Sciatic nerve (tissue), 2 donors: ENCODE measurements around the gene SLF2. TPM values are rescaled to one million over a fixed set of nuclear protein-coding genes. Genes with fewer than 3 reads are reported as not detected.

ENCODE experiments used
- ATAC-seq: fragments of 200-7000 bp; cut with Tn5 transposase; one replicate; pipeline ENCODE4 v1.9.1; 2020; ENCODE audit warnings: mild to moderate bottlenecking, moderate library complexity
- DNase-seq: peaks from one replicate; pipeline ENCODE4 v3.0.0-alpha.2; 2020; ENCODE audit warnings: low spot score
- intact Hi-C: fragments of 100-400 bp; cut with DNase I; formaldehyde crosslinking; loops from one replicate; pipeline ENCODE4 v1.14.2; 2022
- total RNA-seq: library from RNA; stranded (reverse); fragmentation: NEBNext Ultra II Directional; extraction: Animal tissue kit (Norgen Biotek cat#: 25700); gene quantifications from one replicate; pipeline ENCODE4 v1.2.1, GENCODE V29; 2021
- donor health status: DM: no; HTN: no; CAD: no.
- donor health status: DM: no; HTN: no; CAD: no.

SLF2 gene
- total RNA-seq, 1 donor from 2014 or later = 38.6 TPM

DNA sequence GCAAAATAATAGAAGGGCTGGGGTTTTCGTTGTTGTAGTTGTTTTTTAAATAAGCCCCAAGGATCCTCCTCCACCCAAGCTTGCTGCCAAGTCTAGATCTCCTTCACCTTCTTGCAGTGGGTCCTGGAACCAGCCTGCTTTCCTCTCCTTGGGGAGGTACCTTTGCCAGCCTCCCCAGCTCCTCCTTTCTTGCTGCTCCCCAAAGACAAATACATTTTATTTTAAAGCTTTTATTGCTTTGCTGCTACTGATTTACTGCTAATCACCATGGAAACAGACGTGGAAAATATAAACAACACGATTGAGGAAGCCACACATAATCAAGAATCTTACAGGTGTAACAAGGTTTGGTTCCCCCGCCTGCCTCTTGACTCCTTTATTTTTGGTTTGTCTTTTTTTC, 17.4 kb upstream of the SLF2 start:
- DNase-seq (no peak), ATAC-seq (no peak)
- intact Hi-C loops = no loop called here

DNA sequence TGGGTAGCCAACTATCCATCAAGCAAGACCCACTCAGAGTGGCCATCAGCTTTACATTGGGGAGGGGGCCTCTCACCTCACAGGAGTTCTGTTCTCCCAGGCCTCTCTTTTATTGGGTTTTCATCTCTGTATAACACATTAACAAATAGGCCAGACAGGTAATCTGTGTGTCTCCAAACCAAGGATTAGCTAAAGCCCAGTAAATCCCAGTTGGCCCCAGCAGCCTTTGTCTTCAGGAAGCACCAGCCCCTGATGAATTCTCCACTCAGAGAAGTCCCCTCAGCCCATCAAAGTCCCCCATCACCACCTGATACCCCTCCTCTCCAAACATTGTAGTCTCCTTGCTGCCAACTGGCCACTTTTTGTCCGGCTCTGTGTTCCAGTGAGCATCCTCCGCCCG, 16.9 kb upstream of the SLF2 start:
- ATAC-seq = no peak
- DNase-seq = no peak

DNA sequence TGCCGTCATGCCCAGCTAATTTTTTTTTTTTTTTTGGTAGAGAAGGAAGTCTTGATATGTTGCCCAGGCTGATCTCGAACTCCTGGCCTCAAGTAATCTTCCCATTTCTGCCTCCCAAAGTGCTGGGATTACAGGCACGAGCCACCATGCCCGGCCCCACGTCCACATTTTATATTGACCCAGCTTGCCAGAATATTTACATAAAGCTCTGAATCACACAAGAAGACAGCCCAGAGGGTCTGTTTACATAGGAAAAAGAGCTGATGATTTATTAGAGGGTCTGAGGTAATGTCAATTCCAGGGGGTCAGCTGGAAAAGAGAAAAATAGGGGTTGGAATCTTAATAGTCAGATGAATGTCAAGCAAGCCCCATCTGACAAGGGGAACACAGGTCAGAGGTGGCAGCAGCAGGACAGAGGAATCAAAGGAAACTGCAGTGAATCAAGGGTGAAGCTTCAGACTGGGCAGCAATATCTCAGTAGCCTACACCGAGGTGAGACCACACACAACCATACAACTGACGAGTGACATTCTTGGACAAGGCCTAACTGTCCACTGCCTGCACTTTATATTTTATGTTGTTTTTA, 15.8 kb upstream of the SLF2 start:
- intact Hi-C loops = no loop called here
- no peak for ATAC-seq
- DNase-seq = no peak

More for the DNA sequence above, 16.9 kb upstream of the SLF2 start:
- intact Hi-C loops = no loop called here

GRCh38 chr10:100897976-100898375, 14.8 kb upstream of the SLF2 start:
- intact Hi-C loops = no loop called here
- no peak for ATAC-seq
- DNase-seq = no peak

DNA sequence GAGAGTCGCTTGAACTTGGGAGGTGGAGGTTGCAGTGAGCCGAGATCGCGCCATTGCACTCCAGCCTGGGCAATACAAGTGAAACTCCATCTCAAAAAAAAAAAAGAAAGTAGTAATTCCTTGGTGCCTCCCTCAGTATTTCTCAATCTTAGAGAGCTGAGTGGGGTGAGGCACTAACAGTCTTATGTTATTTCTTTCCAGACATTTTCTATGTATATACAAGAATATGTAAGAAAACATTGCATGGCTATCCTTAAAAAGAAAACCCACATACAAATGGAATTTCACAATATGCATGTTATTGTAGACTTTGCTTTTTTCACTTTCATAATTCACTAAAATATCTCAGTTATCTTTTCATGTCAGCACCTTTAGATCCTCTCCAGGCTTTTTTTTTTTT, 13.6 kb upstream of the SLF2 start:
- DNase-seq = no peak
- no peak for ATAC-seq
- intact Hi-C loops = no loop called here

GRCh38 chr10:100901051-100901450, 11.7 kb upstream of the SLF2 start:
- ATAC-seq (no peak), DNase-seq (no peak)
- intact Hi-C loops = no loop called here

- intact Hi-C loops = no loop called here
- no peak for DNase-seq
- no peak for ATAC-seq
These were observed 10.1 kb upstream of the SLF2 start for GRCh38 chr10:100902622-100903021.

GRCh38 chr10:100904917-100905316, 7.8 kb upstream of the SLF2 start:
- ATAC-seq = no peak
- intact Hi-C loops = no loop called here

DNA sequence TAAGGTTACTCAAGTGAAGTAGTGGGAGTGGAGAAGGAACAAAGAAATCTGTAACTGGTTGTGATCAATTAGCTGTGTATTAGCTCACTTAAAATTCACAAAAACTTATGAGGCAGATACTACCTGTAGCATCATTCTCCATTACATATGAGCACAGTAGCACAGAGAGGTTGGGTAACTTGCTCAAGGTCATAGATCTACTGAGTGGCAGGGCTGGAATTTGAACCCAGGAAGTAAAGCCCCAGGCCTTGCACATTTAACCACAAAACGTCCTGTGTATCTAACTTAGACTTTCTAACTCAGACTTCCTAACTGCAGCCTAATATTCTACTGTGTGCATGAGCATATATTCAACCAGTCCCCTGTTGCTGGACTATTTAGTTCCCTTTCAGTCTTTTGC, 5.6 kb upstream of the SLF2 start:
- ATAC-seq (no peak), DNase-seq (no peak)
- intact Hi-C loops = no loop called here

More at GRCh38 chr10:100904917-100905316, 7.8 kb upstream of the SLF2 start:
- DNase-seq = no peak

GRCh38 chr10:100907773-100908363, 4.9 kb upstream of the SLF2 start:
- intact Hi-C loops = no loop called here
- no peak for ATAC-seq

DNA sequence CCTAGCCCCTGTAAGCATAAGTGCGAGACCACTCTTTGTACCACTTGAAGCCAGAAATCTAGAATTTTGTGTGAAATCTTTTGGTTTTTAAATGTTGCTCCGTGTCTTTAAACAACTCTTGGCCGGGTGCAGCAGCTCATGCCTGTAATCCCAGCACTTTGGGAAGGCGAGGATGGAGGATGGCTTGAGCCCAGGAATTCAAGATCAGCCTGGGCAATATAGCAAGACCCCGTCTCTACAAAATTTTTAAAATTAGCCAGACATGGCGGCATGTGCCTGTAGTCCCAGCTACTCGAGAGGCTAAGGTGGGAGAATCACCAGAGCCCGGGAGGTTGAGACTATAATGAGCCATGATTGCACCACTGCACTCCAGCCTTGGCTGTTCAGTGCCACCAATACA, 4.4 kb upstream of the SLF2 start:
- intact Hi-C loops = no loop called here
- ATAC-seq = no peak
- DNase-seq = no peak

More at GRCh38 chr10:100907773-100908363, 4.9 kb upstream of the SLF2 start:
- no peak for DNase-seq

DNA sequence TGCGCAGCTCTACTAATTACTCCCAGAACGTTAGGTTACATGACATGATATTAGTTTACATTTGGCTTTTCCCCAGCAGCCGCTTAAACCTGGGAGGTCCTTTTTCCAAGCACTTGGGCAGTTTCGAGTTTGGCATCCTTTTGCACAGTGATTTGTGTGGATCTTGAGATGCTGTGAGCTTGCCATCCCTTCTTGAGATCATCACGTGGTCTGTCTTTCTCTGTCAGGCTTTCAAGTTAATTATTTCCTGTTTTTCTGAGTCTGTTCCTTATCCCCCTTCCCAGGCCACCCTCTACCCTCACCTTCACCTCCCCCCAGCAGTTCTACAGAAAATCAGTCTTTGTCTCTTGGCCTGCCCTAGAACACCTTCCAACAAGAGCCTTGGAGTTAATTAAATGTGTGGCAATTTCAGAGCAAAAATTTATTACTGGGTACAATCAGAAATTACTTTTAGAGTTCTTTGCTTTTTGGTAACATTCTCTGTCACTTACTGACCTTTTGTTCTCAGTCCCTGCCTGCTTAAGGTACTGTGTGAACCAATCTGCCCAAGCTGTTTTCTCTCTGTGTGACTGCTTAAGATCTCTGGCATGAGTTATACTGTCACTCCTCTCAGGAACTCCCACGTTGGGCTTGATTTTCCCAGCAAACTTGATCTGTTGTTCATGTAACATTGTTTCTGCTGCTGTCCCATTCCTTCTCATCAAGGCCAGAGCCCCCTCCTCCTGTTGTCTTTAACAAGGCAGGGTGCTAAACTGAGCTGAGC, 3.1 kb upstream of the SLF2 start:
- DNase-seq (no peak), ATAC-seq (no peak)
- intact Hi-C loops = no loop called here

- DNase-seq = no peak
- intact Hi-C loops = no loop called here
- no peak for ATAC-seq
These were observed 1.3 kb upstream of the SLF2 start for GRCh38 chr10:100911472-100911871.

DNA sequence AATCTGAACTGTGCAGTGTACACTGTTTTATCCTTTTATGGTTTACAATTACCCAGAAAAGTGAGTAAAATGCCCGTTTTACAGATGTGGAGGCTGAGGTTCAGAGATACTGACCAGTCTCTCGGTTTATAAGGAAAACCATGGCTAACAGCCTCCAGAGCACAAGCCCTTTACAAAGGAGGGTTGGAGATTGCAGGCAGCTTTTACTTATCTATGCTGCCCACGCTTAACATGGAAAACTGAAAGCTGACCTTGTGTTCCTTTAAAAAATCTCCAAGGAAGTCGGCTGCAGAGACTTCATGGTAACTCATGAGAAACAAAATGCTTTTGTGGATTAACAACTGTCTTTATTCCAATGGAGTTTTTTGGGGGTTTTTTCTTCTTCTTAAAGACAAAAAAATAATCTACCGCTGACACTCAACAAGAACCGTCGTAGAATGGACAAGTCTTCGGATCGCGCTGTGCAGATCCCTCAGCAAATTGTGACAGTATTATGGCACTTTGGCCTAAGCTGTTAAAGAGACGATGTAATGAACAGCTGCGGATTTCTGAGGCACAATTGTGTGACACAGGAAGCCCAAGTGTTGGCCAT, 654 bp upstream of the SLF2 start:
- intact Hi-C loops = no loop called here
- ATAC-seq (no peak), DNase-seq (no peak)

DNA sequence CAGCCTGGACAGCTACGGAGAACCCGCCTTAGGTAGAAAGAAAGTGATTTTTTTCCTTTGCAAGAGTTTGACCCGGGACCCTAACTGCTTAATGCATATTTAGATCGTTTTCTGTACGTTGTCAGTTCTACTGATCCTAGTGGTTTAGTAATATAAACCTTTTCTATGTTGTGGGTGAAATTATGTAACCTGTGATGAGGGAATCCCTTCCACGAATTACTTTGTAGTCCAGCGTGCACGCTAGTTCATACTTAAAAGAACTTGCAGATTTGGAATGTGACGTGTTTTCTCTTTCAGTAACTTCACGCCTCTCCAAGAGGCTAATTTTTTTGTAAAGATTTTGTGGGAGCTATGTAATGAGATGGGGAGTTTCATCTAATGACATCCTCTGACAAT, 705 bp downstream of the SLF2 start:
- intact Hi-C loops = no loop called here
- no peak for DNase-seq
- ATAC-seq = no peak

- DNase-seq (no peak), ATAC-seq (no peak)
- intact Hi-C loops = no loop called here
These were observed 4.3 kb downstream of the SLF2 start for GRCh38 chr10:100917071-100917470.

DNA sequence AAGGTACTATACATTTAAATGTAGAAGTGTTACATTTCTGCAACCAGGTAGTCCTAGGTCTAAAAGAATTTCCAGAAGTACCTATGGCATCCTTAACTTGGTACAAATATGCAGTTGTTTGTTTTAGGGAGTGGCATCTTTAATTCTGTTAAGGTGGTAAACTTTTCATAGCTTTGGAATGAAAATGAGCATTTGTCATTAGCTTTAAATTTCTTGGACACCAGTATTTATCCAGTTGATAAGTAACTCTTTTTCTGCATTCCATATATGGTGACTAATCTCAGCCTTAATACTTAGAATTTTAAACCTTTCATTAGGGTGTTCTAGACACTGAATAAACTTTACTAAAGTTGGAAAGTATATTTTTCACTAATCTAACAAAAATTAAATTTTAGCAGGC, 10.8 kb downstream of the SLF2 start:
- intact Hi-C loops = no loop called here
- ATAC-seq = no peak

DNA sequence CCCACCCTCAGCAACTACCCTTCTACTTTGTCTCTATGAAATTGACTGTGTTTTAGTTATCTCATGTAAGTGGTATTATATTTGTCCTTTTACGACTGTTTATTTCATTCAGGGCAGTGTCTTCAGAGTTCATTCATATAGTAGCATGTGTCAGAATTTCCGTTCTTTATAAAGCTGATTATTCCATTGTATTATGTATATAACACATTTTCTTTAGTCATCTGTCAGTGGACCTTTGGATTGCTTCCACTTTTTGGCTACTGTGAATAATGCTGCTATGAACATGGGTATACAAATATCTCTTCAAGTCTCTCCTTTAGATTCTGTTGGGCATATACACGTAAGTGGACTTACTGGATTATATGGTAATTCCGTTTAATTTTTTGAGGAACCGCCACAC, 14.5 kb downstream of the SLF2 start:
- DNase-seq (no peak), ATAC-seq (no peak)
- intact Hi-C loops = no loop called here

More for the DNA sequence above, 10.8 kb downstream of the SLF2 start:
- DNase-seq = no peak

DNA sequence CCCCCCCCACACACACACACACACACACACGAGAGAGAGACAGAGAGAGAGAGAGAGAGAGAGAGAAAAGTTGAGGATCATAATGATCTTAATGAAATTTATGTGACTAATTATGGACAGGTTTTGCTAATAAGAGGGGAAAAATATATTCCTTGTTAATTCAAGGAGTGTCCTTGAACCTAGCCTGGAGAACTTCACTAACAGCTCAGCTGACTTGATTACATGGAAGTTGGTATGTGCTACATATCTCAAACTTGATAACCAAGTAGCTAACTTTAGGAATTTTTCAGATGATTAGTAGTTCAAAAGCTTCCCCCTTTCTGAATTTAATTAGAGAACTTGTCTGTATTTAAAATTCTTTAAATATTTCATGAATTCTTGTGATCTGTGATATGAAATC, 15.3 kb downstream of the SLF2 start:
- no peak for ATAC-seq
- intact Hi-C loops = no loop called here

GRCh38 chr10:100930368-100930767, 17.6 kb downstream of the SLF2 start:
- intact Hi-C loops = no loop called here
- no peak for ATAC-seq
- no peak for DNase-seq

More for the DNA sequence above, 15.3 kb downstream of the SLF2 start:
- no peak for DNase-seq
